ENCODE measurements around the gene ZDHHC21. TPM values are rescaled to one million over a fixed set of nuclear protein-coding genes. Genes with fewer than 3 reads are reported as not detected.

The ZDHHC21 gene
- total RNA-seq, 1 experiment from 2014 or later: 9.0 TPM

DNA sequence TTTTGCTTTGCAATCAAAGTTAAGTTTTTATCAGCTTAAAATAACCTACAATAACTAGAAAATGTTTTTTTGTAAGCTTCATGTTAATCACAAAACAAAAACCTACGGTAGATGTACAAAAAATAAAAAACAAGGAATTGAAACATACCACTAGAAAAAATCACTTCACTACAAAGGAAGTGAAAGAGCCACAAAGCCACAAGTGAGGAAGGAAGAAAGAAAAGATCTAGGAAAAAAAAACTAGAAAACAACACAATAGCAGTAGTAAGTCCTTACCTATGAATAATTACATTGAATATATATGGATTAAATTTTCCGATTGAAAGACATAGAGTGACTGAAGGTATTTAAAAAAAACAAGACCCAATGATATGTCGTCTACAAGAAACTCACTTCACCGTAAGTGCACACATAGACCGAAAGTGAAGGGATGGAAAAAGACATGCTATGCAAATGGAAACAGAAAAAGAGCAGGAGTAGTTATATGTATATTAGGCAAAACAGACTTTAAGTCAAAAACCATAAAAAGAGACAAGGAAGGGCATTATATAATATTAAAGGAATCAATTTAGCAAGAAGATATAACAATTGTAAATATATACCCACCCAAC lies 13.4 kb upstream of the ZDHHC21 start:
- Histone ChIP-seq H4K8ac (replicated peaks; ENCODE audit: insufficient read length, low read depth, low read length) (no peak overlapping the region), H3K23ac (ENCODE audit: insufficient read length, low read depth, low read length) (no peak overlapping the region), H2BK20ac (ENCODE audit: low read depth, low read length, poor library complexity, severe bottlenecking) (no peak overlapping the region), H3K18ac (ENCODE audit: insufficient read length, low read depth, low read length) (no peak overlapping the region), H2BK12ac (ENCODE audit: insufficient read length, low read depth, low read length) (no peak overlapping the region), H3K9me3 (ENCODE audit: control insufficient read depth, low read depth, low read length) (no peaks in the 10 kb centered on the region), H4K20me1 (ENCODE audit: control insufficient read depth, insufficient read depth, insufficient read length) (no peaks in the 10 kb centered on the region), H3K4ac (ENCODE audit: low read depth, low read length) (no peak overlapping the region), H4K91ac (ENCODE audit: insufficient read length, low read depth, low read length) (no peak overlapping the region), H2AK5ac (ENCODE audit: insufficient read length, low read length) (no peak overlapping the region), H3K4me2 (ENCODE audit: insufficient read depth, insufficient read length, low read length) (no peak overlapping the region), H3K27ac (ENCODE audit: insufficient read length, low read depth, low read length) (no peak overlapping the region), H3K56ac (ENCODE audit: insufficient read length, low read depth, low read length) (no peak overlapping the region), H4K5ac (ENCODE audit: insufficient read length, low read depth, low read length) (no peak overlapping the region), H3K23me2 (ENCODE audit: insufficient read length, low read depth, low read length, poor library complexity, severe bottlenecking) (no peaks in the 10 kb centered on the region), H3K27me3 (ENCODE audit: insufficient read depth, low read length) (no peaks in the 10 kb centered on the region), H3K79me1 (ENCODE audit: insufficient read depth, low read depth, low read length, poor library complexity, severe bottlenecking) (no peaks in the 10 kb centered on the region), H2AFZ (ENCODE audit: low read length) (no peak overlapping the region), H3K4me1 (ENCODE audit: insufficient read depth, low read length) (no peaks in the 10 kb centered on the region), H2BK5ac (ENCODE audit: insufficient read length, low read length) (no peak overlapping the region), H3K14ac (ENCODE audit: insufficient read depth, low read length) (no peak overlapping the region), H2BK15ac (ENCODE audit: low read depth, low read length) (no peak overlapping the region), H3K9ac (ENCODE audit: extremely low read depth, insufficient read length, low read length) (no peak overlapping the region), H2BK120ac (ENCODE audit: low read depth, low read length, poor library complexity, severe bottlenecking) (no peak overlapping the region), H3K79me2 (ENCODE audit: insufficient read depth, low read length) (no peaks in the 10 kb centered on the region), H3T11ph (ENCODE audit: low read length) (no peak overlapping the region)
- TF ChIP-seq, protein P1, sequence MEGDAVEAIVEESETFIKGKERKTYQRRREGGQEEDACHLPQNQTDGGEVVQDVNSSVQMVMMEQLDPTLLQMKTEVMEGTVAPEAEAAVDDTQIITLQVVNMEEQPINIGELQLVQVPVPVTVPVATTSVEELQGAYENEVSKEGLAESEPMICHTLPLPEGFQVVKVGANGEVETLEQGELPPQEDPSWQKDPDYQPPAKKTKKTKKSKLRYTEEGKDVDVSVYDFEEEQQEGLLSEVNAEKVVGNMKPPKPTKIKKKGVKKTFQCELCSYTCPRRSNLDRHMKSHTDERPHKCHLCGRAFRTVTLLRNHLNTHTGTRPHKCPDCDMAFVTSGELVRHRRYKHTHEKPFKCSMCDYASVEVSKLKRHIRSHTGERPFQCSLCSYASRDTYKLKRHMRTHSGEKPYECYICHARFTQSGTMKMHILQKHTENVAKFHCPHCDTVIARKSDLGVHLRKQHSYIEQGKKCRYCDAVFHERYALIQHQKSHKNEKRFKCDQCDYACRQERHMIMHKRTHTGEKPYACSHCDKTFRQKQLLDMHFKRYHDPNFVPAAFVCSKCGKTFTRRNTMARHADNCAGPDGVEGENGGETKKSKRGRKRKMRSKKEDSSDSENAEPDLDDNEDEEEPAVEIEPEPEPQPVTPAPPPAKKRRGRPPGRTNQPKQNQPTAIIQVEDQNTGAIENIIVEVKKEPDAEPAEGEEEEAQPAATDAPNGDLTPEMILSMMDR (conservative IDR thresholded peaks at IDR 0.05): no peak
- no peak overlapping the region for H3K27ac Mint-ChIP-seq
- peaks cover 12 to 15% of the 10 kb centered on the region in 2 experiments; a peak in 4 of 5 replicates for H3K9me3 Mint-ChIP-seq
- no peak overlapping the region for H3K4me3 Mint-ChIP-seq
- H3K4me1 Mint-ChIP-seq: peaks cover 0 to 4% of the 10 kb centered on the region in 2 experiments; a peak in 2 of 4 replicates
- no CpG with 5 or more reads among the region's 5 CpGs for WGBS (ENCODE audit: extremely low coverage, insufficient read length, low lambda C conversion rate)
- no peaks in the 10 kb centered on the region for H3K27me3 Mint-ChIP-seq (ENCODE audit: low read depth)
- H3K36me3 Mint-ChIP-seq (ENCODE audit: insufficient read depth in 1 of 3, low read depth in 3 of 3): peaks cover 0 to 21% (median 5%) of the 10 kb centered on the region in 3 experiments; a peak in 5 of 7 replicates
- DNase-seq: no peak
